PC-9 (cell line): ENCODE measurements around the gene ZCCHC10. TPM values are rescaled to one million over a fixed set of nuclear protein-coding genes. Genes with fewer than 3 reads are reported as not detected.
"Not testable (repeated sequence)": the region's sequence is repeated elsewhere in the genome, so short reads cannot be mapped to it uniquely, and the experiment has no call there.

Experiments used
- BruUV-seq: library from RNA; stranded (reverse); fragments of 400-500 nt; replicated peaks from 2 replicates; lab custom pipeline; 2021; lab: Mats Ljungman, UMichigan
- CTCF ChIA-PET: fragments of 300-600 bp; sonication (Branson Sonifier 250); formaldehyde crosslinking; loops from one replicate; lab custom pipeline; 2022; ENCODE audit warnings: antibody characterized with exemption; lab: Charles Lee
- POLR2A ChIA-PET: fragments of 300-600 bp; sonication (Branson Sonifier 250); formaldehyde crosslinking; loops from one replicate; lab custom pipeline; 2022; ENCODE audit warnings: antibody characterized with exemption; ENCODE audit not compliant: unreplicated experiment; lab: Charles Lee
- DNase-seq, 2 experiments: peaks; one replicate each; pipeline versions ENCODE4 v3.0.0 to v3.0.0-alpha.2; 2015 to 2022; ENCODE audit warnings: mixed read lengths in 1 of 2
- H2AFZ ChIP-seq: fragments of 200-600 bp; sonication (generic); 2 replicates; pipeline ENCODE4 v1.8.1; 2017; ENCODE audit warnings: antibody characterized with exemption
- H3F3A ChIP-seq: fragments of 200-600 bp; sonication (generic); 2 replicates; pipeline ENCODE4 v1.8.1; 2017; ENCODE audit warnings: antibody characterized with exemption, mild to moderate bottlenecking, low read depth; ENCODE audit not compliant: insufficient read depth
- H3K27ac ChIP-seq: fragments of 200-600 bp; sonication (generic); 2 replicates; pipeline ENCODE4 v1.6.1; 2016; ENCODE audit warnings: mixed run types
- H3K27me3 ChIP-seq: fragments of 200-600 bp; sonication (generic); 2 replicates; pipeline ENCODE4 v1.6.1; 2016; ENCODE audit warnings: low read depth, mixed run types; ENCODE audit not compliant: insufficient read depth
- H3K36me3 ChIP-seq: fragments of 200-600 bp; sonication (generic); 2 replicates; pipeline ENCODE4 v1.6.1; 2016; ENCODE audit warnings: low read depth, mixed run types
- H3K4me1 ChIP-seq: fragments of 200-600 bp; sonication (generic); replicated peaks from 2 replicates; pipeline ENCODE4 v1.6.1; 2016; ENCODE audit warnings: mixed run types; ENCODE audit not compliant: insufficient read depth
- H3K4me2 ChIP-seq: fragments of 200-600 bp; sonication (generic); 2 replicates; pipeline ENCODE4 v1.6.1; 2017; ENCODE audit warnings: mixed run types
- H3K4me3 ChIP-seq: fragments of 200-600 bp; sonication (generic); 2 replicates; pipeline ENCODE4 v1.6.1; 2016; ENCODE audit warnings: mixed run types
- H3K79me2 ChIP-seq: fragments of 200-600 bp; sonication (generic); 2 replicates; pipeline ENCODE4 v1.6.1; 2017; ENCODE audit warnings: low read depth, mixed run types
- H3K9me2 ChIP-seq: fragments of 200-600 bp; sonication (generic); 2 replicates; pipeline ENCODE4 v1.8.1; 2017; ENCODE audit warnings: mild to moderate bottlenecking; ENCODE audit not compliant: insufficient read depth
- H3K9me3 ChIP-seq: fragments of 200-600 bp; sonication (generic); 2 replicates; pipeline ENCODE4 v1.8.1; 2016; ENCODE audit warnings: low read depth; ENCODE audit not compliant: insufficient read depth
- H4K20me1 ChIP-seq: fragments of 200-600 bp; sonication (generic); 2 replicates; pipeline ENCODE4 v1.8.1; 2017; ENCODE audit not compliant: insufficient read depth
- CTCF ChIP-seq: fragments of 200-600 bp; sonication (generic); conservative IDR thresholded peaks from 2 replicates; pipeline ENCODE4 v1.6.1; 2017; ENCODE audit warnings: mixed run types, antibody characterized with exemption, mild to moderate bottlenecking, moderate library complexity
- EZH2 ChIP-seq: fragments of 200-600 bp; sonication (generic); IDR thresholded peaks from 2 replicates; pipeline ENCODE4 v1.8.0; 2017; ENCODE audit warnings: antibody characterized with exemption, low read depth
- intact Hi-C: fragments of 100-400 bp; cut with micrococcal nuclease; formaldehyde crosslinking; loops from one replicate; pipeline ENCODE4 v1.10.0; 2022; ENCODE audit not compliant: unreplicated experiment
- total RNA-seq: library from RNA; stranded (reverse); gene quantifications from 2 replicates; pipeline ENCODE4 v1.2.3, GENCODE V29; 2021

The ZCCHC10 gene
- total RNA-seq, 1 experiment from 2014 or later, result 14.9 TPM

- H3K4me2 ChIP-seq, result no peak overlapping the region
- no peaks in the 10 kb centered on the region for H3K27me3 ChIP-seq
- no peaks in the 10 kb centered on the region for H3K4me1 ChIP-seq
- H3K9me2 ChIP-seq, result no peaks in the 10 kb centered on the region
- H3K27ac ChIP-seq, result no peak overlapping the region
- intact Hi-C loops, result no loop called here
- no peaks in the 10 kb centered on the region for H3F3A ChIP-seq
- no peaks in the 10 kb centered on the region for H3K9me3 ChIP-seq
- no peaks in the 10 kb centered on the region for H3K36me3 ChIP-seq
- DNase-seq, result no peak
- TF ChIP-seq CTCF, result no peak
- TF ChIP-seq EZH2, result no peak
- CTCF ChIA-PET, result no interaction called here
- no peaks in the 10 kb centered on the region for H3K79me2 ChIP-seq
- BruUV-seq, result no TSS peak
- POLR2A ChIA-PET, result no interaction called here
- no peaks in the 10 kb centered on the region for H4K20me1 ChIP-seq
- no peak overlapping the region for H3K4me3 ChIP-seq
- no peak overlapping the region for H2AFZ ChIP-seq
Measured at GRCh38 chr5:132987531-132988408, 38.6 kb downstream of the ZCCHC10 start.

GRCh38 chr5:132982971-132983370 lies 43.4 kb downstream of the ZCCHC10 start:
- H3K79me2 ChIP-seq, H3K27me3 ChIP-seq, H3K27ac ChIP-seq, H3K9me3 ChIP-seq, H4K20me1 ChIP-seq, H3K9me2 ChIP-seq, H2AFZ ChIP-seq, H3K4me3 ChIP-seq, BruUV-seq, H3K36me3 ChIP-seq, DNase-seq, intact Hi-C loops, H3K4me2 ChIP-seq, CTCF ChIA-PET, POLR2A ChIA-PET: not testable (repeated sequence)
- Histone ChIP-seq H3F3A (peaks cover 15% of the 10 kb centered on the region; the same call in 1 of the 2 replicates), H3K4me1 (peaks cover 12% of the 10 kb centered on the region)

GRCh38 chr5:132981288-132981687 lies 45.1 kb downstream of the ZCCHC10 start:
- H3K9me3 ChIP-seq, result no peaks in the 10 kb centered on the region
- no TSS peak for BruUV-seq
- ChIA-PET POLR2A (no interaction called here), CTCF (no interaction called here)
- peaks cover 12% of the 10 kb centered on the region for H3K4me1 ChIP-seq
- DNase-seq, result no peak
- no peak overlapping the region for H3K4me2 ChIP-seq
- H3K36me3 ChIP-seq, result no peaks in the 10 kb centered on the region
- H3K27ac ChIP-seq, result no peak overlapping the region
- TF ChIP-seq CTCF (no peak), EZH2 (no peak)
- no peak overlapping the region for H2AFZ ChIP-seq
- intact Hi-C loops, result no loop called here
- H4K20me1 ChIP-seq, result no peaks in the 10 kb centered on the region
- H3K9me2 ChIP-seq, result no peaks in the 10 kb centered on the region
- no peak overlapping the region for H3K4me3 ChIP-seq
- H3K27me3 ChIP-seq, result no peaks in the 10 kb centered on the region
- no peaks in the 10 kb centered on the region for H3K79me2 ChIP-seq
- H3F3A ChIP-seq, result peaks cover 15% of the 10 kb centered on the region; the same call in 1 of the 2 replicates
